GM21737 (cell line): ENCODE measurements around the gene DIPK1C.

ENCODE experiments used
- ATAC-seq: cut with Tn5 transposase; IDR thresholded peaks from one replicate; pipeline ENCODE4 v1.9.1; 2021; ENCODE audit warnings: mild to moderate bottlenecking, moderate library complexity; ENCODE audit not compliant: unreplicated experiment

Gene DIPK1C

GRCh38 chr18:74486119-74486849 lies 29.2 kb upstream of the DIPK1C start:
- no peak for ATAC-seq

- ATAC-seq: no peak
Measured at GRCh38 chr18:74482697-74483096, 25.6 kb upstream of the DIPK1C start.

GRCh38 chr18:74480149-74480651 lies 23.1 kb upstream of the DIPK1C start:
- no peak for ATAC-seq

- ATAC-seq: no peak
Measured at GRCh38 chr18:74479486-74480148, 22.5 kb upstream of the DIPK1C start.

GRCh38 chr18:74478880-74479279 lies 21.8 kb upstream of the DIPK1C start:
- ATAC-seq: no peak

GRCh38 chr18:74478316-74478715 lies 21.2 kb upstream of the DIPK1C start:
- no peak for ATAC-seq

GRCh38 chr18:74477771-74478170 lies 20.7 kb upstream of the DIPK1C start:
- no peak for ATAC-seq

- no peak for ATAC-seq
Measured at GRCh38 chr18:74476140-74476539, 19.0 kb upstream of the DIPK1C start.

- ATAC-seq: no peak
Measured at GRCh38 chr18:74473976-74474640, 17.0 kb upstream of the DIPK1C start.

- no peak for ATAC-seq
Measured at GRCh38 chr18:74472312-74472711, 15.2 kb upstream of the DIPK1C start.

- ATAC-seq: no peak
Measured at GRCh38 chr18:74468547-74469061, 11.5 kb upstream of the DIPK1C start.

- ATAC-seq: no peak
Measured at GRCh38 chr18:74465775-74466174, 8.7 kb upstream of the DIPK1C start.

GRCh38 chr18:74463983-74464382 lies 6.9 kb upstream of the DIPK1C start:
- no peak for ATAC-seq

GRCh38 chr18:74463254-74463653 lies 6.1 kb upstream of the DIPK1C start:
- no peak for ATAC-seq

GRCh38 chr18:74460825-74461224 lies 3.7 kb upstream of the DIPK1C start:
- ATAC-seq: no peak

GRCh38 chr18:74459889-74460288 lies 2.8 kb upstream of the DIPK1C start:
- no peak for ATAC-seq

GRCh38 chr18:74457725-74458421 lies 765 bp upstream of the DIPK1C start:
- ATAC-seq: no peak

- ATAC-seq: no peak
Measured at GRCh38 chr18:74456349-74457042, 612 bp downstream of the DIPK1C start.

- no peak for ATAC-seq
Measured at GRCh38 chr18:74456017-74456348, 1.1 kb downstream of the DIPK1C start.

- no peak for ATAC-seq
Measured at GRCh38 chr18:74455386-74455785, 1.7 kb downstream of the DIPK1C start.
